ENCODE data around the gene MBTPS1. TPM values are rescaled to one million over a fixed set of nuclear protein-coding genes. Genes with fewer than 3 reads are reported as not detected.

MBTPS1 gene
- 95.6 TPM for total RNA-seq

DNA sequence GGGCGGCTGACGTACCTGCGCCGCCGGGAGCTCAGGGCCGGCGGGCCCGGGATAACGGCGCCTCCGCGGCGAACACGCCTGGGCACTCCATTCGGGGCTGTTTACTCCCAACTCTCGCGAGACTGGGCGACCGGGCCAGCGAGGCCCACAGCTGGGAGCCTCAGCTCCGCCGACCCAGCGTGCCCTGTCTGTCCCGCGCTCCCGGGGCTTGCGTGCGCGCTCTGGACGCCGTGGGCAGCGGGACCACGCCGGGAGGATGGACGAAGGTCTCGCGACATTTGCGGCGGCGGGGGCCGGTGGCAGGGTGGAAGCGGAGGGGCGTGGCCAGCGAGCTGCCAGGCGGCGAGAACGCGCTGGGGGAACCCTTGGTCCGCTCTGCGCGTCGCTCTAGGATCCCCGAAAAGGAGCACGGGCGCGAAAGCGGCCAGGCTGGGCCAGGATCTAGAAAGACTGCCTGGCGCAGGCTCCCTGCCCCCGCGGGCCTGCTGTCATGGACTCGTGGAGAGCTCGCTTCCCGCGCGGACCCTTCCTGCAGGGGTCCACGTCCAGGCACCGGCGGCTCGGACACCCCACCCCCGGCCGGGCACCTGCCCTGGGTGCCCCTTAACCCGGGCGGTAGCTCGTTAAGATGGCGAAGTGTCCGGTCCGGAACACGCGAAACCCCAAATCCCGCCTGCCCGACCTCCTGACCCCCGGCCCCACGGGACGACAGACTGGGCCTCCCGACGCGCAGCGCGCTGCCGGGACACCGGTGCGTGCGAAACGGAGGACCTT lies at the start of gene MBTPS1:
TSS of gene MBTPS1 (minus strand) at position 223 of the 774 bp plus-strand sequence. CDS start 15,159 bp downstream, outside the sequence.
- no peaks in the 10 kb centered on the region for H3K9me3 ChIP-seq
- peak within 1 kb of the TSS; percentile 84 to 90 for H3K4me3 ChIP-seq
- peak within 1 kb of the TSS; percentile 86 to 93 for H3K27ac ChIP-seq
- H3K4me1 ChIP-seq = peaks cover 0 to 13% of the 10 kb centered on the region in 2 donors
- intact Hi-C loops (cut with DNase I) = loop anchor here (1.0 to 10.0 kb wide), 4 partner anchors 28 to 388 kb away; partner anchors contain the start of genes DNAAF1, HSDL1, MEAK7 and OSGIN1
- no peaks in the 10 kb centered on the region for H3K36me3 ChIP-seq
- peak; percentile 89 to 99 for DNase-seq (ENCODE audit: low spot score in 2 of 2)
- TF ChIP-seq, protein P1, sequence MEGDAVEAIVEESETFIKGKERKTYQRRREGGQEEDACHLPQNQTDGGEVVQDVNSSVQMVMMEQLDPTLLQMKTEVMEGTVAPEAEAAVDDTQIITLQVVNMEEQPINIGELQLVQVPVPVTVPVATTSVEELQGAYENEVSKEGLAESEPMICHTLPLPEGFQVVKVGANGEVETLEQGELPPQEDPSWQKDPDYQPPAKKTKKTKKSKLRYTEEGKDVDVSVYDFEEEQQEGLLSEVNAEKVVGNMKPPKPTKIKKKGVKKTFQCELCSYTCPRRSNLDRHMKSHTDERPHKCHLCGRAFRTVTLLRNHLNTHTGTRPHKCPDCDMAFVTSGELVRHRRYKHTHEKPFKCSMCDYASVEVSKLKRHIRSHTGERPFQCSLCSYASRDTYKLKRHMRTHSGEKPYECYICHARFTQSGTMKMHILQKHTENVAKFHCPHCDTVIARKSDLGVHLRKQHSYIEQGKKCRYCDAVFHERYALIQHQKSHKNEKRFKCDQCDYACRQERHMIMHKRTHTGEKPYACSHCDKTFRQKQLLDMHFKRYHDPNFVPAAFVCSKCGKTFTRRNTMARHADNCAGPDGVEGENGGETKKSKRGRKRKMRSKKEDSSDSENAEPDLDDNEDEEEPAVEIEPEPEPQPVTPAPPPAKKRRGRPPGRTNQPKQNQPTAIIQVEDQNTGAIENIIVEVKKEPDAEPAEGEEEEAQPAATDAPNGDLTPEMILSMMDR (IDR thresholded peaks at IDR 0.05) = no peak
- no peaks in the 10 kb centered on the region for H3K27me3 ChIP-seq

DNA sequence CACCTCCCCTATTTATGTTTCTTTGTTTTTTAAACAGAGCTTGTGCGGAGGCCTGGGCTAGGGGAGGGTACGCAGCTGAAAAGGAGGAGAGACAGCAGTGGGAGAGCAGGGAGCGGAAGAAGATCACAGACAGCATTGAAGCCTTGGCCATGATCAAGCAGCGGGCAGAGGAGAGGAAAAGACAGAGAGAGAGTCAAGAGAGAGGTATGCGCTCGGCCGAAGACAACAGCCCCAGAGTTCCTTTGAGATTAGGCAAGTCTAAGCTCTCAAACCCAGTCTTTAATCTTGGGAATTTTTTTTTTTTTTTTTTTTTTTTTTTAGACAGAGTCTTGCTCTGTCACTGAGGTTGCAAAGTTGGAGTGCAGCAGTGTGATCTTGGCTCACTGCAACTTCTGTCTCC lies 49.0 kb upstream of the MBTPS1 start:
- DNase-seq (ENCODE audit: low spot score in 2 of 2) = no peak
- intact Hi-C loops (cut with DNase I) = no loop called here
- Histone ChIP-seq H3K4me3 (no peak overlapping the region), H3K27me3 (no peaks in the 10 kb centered on the region), H3K9me3 (no peaks in the 10 kb centered on the region), H3K4me1 (no peaks in the 10 kb centered on the region), H3K36me3 (no peaks in the 10 kb centered on the region), H3K27ac (no peak overlapping the region)
- TF ChIP-seq, protein P1 (IDR thresholded peaks at IDR 0.05) = no peak

DNA sequence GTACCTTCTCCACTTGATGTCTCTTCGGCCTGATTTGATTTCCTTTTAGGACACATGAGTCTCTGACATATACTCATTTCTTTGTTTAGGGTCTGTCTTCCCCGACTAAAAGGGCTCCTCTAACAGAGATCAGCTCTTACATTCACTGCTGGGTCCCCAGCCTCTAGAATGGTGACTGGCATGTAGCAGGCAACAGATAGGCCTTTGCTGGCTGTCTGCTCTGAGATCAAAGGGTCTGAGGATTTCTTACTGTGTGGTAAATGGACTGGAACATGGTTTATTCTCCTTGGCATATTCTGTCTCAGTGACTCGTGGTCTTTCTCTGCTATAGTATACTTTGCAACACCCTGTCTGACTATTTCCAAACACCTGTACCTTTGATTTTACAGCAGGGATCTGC lies 45.1 kb upstream of the MBTPS1 start:
- no peaks in the 10 kb centered on the region for H3K36me3 ChIP-seq
- no peaks in the 10 kb centered on the region for H3K27me3 ChIP-seq
- H3K4me3 ChIP-seq = no peak overlapping the region
- TF ChIP-seq, protein P1 (IDR thresholded peaks at IDR 0.05) = no peak
- H3K4me1 ChIP-seq = no peaks in the 10 kb centered on the region
- intact Hi-C loops (cut with DNase I) = no loop called here
- H3K27ac ChIP-seq = no peak overlapping the region
- no peaks in the 10 kb centered on the region for H3K9me3 ChIP-seq
- DNase-seq (ENCODE audit: low spot score in 2 of 2) = no peak

DNA sequence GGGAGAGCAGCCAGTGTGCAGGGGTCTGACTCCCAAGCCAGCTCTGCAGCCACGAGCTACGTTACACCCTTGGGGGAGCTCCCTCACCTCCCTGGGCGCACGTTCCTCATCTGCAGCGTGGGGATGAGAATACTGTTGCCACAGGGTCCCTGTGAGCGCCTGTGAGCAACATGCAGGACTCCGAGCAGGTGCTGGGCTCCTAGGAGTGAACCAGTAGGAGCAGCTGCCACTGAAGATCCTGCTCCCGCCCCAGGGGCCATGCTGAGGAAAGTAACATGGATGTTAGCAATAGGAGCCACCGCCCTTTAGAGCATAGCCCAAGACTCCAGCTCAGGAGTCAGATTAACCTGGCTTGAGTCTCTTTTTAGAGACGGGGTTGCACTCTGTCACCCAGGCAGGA lies 44.3 kb upstream of the MBTPS1 start:
- Histone ChIP-seq H3K4me3 (no peak overlapping the region), H3K9me3 (no peaks in the 10 kb centered on the region), H3K27me3 (no peaks in the 10 kb centered on the region), H3K27ac (no peak overlapping the region), H3K36me3 (no peaks in the 10 kb centered on the region), H3K4me1 (no peaks in the 10 kb centered on the region)
- TF ChIP-seq, protein P1 (IDR thresholded peaks at IDR 0.05) = no peak
- intact Hi-C loops (cut with DNase I) = no loop called here
- no peak for DNase-seq (ENCODE audit: low spot score in 2 of 2)

DNA sequence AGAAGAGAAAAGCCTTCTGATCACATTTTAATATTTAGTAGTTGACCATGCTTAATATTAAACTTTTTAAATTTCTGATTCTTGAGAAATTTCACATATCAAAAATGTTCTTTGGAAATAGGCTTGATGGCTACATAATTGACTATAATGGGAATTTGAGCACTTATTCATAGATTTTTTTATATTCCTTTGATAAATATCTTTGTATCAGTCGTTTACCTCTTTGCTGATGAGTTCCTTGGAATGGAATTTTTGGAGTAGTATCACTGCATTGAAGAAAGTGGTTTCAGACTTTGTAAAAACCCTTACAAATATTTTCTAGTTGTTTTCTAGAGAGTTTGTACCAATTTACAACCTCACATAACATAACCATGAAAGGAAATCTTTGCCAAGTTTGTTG lies 43.1 kb upstream of the MBTPS1 start:
- Histone ChIP-seq H3K36me3 (no peaks in the 10 kb centered on the region), H3K4me1 (no peaks in the 10 kb centered on the region), H3K4me3 (no peak overlapping the region), H3K27ac (no peak overlapping the region), H3K9me3 (no peaks in the 10 kb centered on the region), H3K27me3 (no peaks in the 10 kb centered on the region)
- intact Hi-C loops (cut with DNase I) = no loop called here
- TF ChIP-seq, protein P1 (IDR thresholded peaks at IDR 0.05) = no peak
- DNase-seq (ENCODE audit: low spot score in 2 of 2) = no peak

Data from ascending aorta (tissue), 2 donors.